GM10266 (cell line): ENCODE results near the gene MDC1.
"Not testable (repeated sequence)": the region's sequence is repeated elsewhere in the genome, so short reads cannot be mapped to it uniquely, and the experiment has no call there.

Source experiments
- DNase-seq: peaks from one replicate; pipeline ENCODE4 v3.0.0; 2012; ENCODE audit errors: extremely low spot score
- CTCF ChIP-seq: IDR thresholded peaks from 2 replicates; pipeline ENCODE4 v1.5.1; 2012; ENCODE audit warnings: mild to moderate bottlenecking, low read depth; ENCODE audit not compliant: control insufficient read depth, insufficient read depth; ENCODE audit errors: missing control alignments

Gene MDC1

GRCh38 chr6:30720738-30721197 lies 3.7 kb upstream of the MDC1 start:
- peak; percentile 53 for DNase-seq
- no peak for TF ChIP-seq CTCF

- peak; percentile 91 for DNase-seq
- no peak for TF ChIP-seq CTCF
Observed at GRCh38 chr6:30719791-30720737, 3.0 kb upstream of the MDC1 start, which contains the start of gene TUBB. Gene TUBB (plus strand): TSS chr6:30720352. CDS start chr6:30720507, 155 bp downstream.

- TF ChIP-seq CTCF: no peak
- no peak for DNase-seq
Observed at GRCh38 chr6:30719356-30719755, 2.3 kb upstream of the MDC1 start.

GRCh38 chr6:30717845-30718720 lies 1.0 kb upstream of the MDC1 start:
- not testable (repeated sequence) for DNase-seq

GRCh38 chr6:30716879-30717128 lies 277 bp downstream of the MDC1 start:
- DNase-seq: no peak

GRCh38 chr6:30714263-30714662 lies 2.8 kb downstream of the MDC1 start:
- TF ChIP-seq CTCF: no peak
- no peak for DNase-seq

More at GRCh38 chr6:30716879-30717128, 277 bp downstream of the MDC1 start:
- no peak for TF ChIP-seq CTCF

GRCh38 chr6:30712441-30712945 lies 4.6 kb downstream of the MDC1 start:
- DNase-seq: no peak
- no peak for TF ChIP-seq CTCF
